ENCODE results near the gene NRAS.

DNA sequence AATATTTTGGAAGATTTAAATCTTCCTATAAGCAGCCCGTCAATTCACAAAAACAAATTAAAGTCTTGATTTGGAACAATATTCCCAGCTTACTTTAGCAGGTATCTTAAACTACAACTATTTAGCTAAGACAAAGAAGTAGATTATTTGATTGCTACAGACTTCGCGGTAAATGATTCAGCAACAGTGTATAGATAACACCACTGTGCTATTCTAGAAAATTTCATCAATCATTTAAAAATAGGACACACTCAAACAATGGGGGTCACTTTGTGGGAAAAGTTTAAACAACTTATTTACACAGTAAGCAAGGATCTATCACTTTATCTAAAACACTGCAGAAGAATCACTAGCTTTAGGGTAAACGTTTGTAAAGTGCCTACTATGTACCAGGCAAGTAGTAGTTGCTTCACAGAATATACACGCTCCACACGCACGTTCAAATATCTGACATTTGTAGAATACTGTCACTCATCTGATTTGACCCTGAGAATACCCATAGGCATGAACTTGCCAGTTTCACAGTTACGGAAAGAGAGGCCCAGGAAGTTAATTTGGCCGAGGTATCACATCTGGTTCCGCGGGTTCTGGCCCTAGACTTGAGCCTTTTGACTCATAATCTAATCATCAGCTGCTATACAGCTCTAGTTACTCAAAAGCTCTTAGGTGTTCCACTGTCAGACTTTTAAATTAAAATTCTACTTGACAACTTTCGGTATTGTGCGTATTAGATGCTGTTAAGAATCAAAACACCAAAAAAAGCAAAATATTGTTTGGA is 47.6 kb downstream of the NRAS start:
- TF ChIP-seq, protein P1, sequence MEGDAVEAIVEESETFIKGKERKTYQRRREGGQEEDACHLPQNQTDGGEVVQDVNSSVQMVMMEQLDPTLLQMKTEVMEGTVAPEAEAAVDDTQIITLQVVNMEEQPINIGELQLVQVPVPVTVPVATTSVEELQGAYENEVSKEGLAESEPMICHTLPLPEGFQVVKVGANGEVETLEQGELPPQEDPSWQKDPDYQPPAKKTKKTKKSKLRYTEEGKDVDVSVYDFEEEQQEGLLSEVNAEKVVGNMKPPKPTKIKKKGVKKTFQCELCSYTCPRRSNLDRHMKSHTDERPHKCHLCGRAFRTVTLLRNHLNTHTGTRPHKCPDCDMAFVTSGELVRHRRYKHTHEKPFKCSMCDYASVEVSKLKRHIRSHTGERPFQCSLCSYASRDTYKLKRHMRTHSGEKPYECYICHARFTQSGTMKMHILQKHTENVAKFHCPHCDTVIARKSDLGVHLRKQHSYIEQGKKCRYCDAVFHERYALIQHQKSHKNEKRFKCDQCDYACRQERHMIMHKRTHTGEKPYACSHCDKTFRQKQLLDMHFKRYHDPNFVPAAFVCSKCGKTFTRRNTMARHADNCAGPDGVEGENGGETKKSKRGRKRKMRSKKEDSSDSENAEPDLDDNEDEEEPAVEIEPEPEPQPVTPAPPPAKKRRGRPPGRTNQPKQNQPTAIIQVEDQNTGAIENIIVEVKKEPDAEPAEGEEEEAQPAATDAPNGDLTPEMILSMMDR (IDR thresholded peaks at IDR 0.05) = no peak
- no peak for TF ChIP-seq POLR2A (IDR thresholded peaks at IDR 0.05)

Data from heart left ventricle (tissue), 13 donors.